Pancreas (tissue), 10 donors: ENCODE measurements around the gene BUB1B. TPM values are rescaled to one million over a fixed set of nuclear protein-coding genes. Genes with fewer than 3 reads are reported as not detected.
"Not testable (repeated sequence)": the region's sequence is repeated elsewhere in the genome, so short reads cannot be mapped to it uniquely, and the experiment has no call there.

Experiments used
- ATAC-seq, 4 donors: fragments of 200-7000 bp; cut with Tn5 transposase; one replicate each; pipeline versions ENCODE4 v1.8.0 to v1.9.1; 2020; ENCODE audit warnings: mild to moderate bottlenecking in 4 of 4, moderate library complexity in 4 of 4
- DNase-seq, 6 donors: peaks; one replicate each; pipeline ENCODE4 v3.0.0-alpha.2; 2020
- FAIRE-seq: peaks from 2 replicates; lab custom pipeline; 2012; peaks lifted over from hg19 to GRCh38; lab: Jason Lieb, UNC
- H3K27ac ChIP-seq, 4 donors: fragments of 200-600 bp; sonication (generic); 1 replicate in 3 of 4; 2 replicates in 1 of 4; pipeline versions ENCODE4 v1.5.0 to v1.8.0; 2020
- H3K27me3 ChIP-seq, 4 donors: fragments of 200-600 bp; one replicate each; pipeline ENCODE4 v1.8.0; 2021
- H3K36me3 ChIP-seq, 3 donors: fragments of 200-600 bp; sonication (generic) in 1 of 3; one replicate each; pipeline versions ENCODE4 v1.5.0 to v1.8.0; 2020 to 2021
- H3K4me1 ChIP-seq, 3 donors: fragments of 200-600 bp; one replicate each; pipeline ENCODE4 v1.8.0; 2021
- H3K4me3 ChIP-seq, 4 donors: fragments of 200-600 bp; sonication (generic) in 2 of 4; one replicate each; pipeline versions ENCODE4 v1.5.0 to v1.8.0; 2020 to 2021
- H3K9me3 ChIP-seq, 4 donors: fragments of 200-600 bp; one replicate each; pipeline ENCODE4 v1.8.0; 2021
- WGBS, 2 donors: extraction: QIAGEN DNeasy Blood & Tissue Kit; methylation state at CpG; one replicate each; pipeline ENCODE4 v1.1.7; 2013; 5-methylcytosine and 5-hydroxymethylcytosine counted together
- intact Hi-C, 3 donors: fragments of 100-400 bp; cut with DNase I; formaldehyde crosslinking; loops; one replicate each; pipeline versions ENCODE4 v1.11.1 to v1.14.2; 2022
- polyA plus RNA-seq, 2 donors: library from polyadenylated mRNA; stranded (reverse); fragments of 200-250 nt; gene quantifications; one replicate each; pipeline ENCODE4 v1.2.3, GENCODE V29; 2013
- total RNA-seq, 6 donors: library from RNA; stranded (reverse); fragmentation: NEBNext Ultra II Directional in 4 of 6; extraction: Animal tissue kit (Norgen Biotek cat#: 25700) in 4 of 6; gene quantifications; one replicate each; pipeline versions ENCODE4 v1.2.1 to v1.2.4, GENCODE V29; 2021 to 2023
- TF ChIP-seq, protein P1 (sequence below), 4 donors: fragments of 200-600 bp; sonication (generic) in 3 of 4; IDR thresholded peaks; one replicate each; pipeline versions ENCODE4 v1.5.0 to v1.8.0; 2021; ENCODE audit warnings: antibody characterized with exemption in 4 of 4
- donor health status: healthy with polysubstance abuse.
- donor health status: DM: no; HTN: no; CAD: no; lungs with moderate emphysema.
- donor health status: DM: no; HTN: no; CAD: no.
- donor health status: control.
- donor health status: control.
- donor health status: Bipolar disorder and iron deficiency.
- donor health status: DM: yes; HTN: yes; CAD: no.
- donor health status: DM: no; HTN: no; CAD: no.
- donor health status: DM: no; HTN: no; CAD: no.
- donor health status: DM: yes; HTN: yes; CAD: no.

Gene BUB1B
- total and polyA plus RNA-seq, 8 donors = 0.09 to 1.9 (median 1.0) TPM; not detected in 2

DNA sequence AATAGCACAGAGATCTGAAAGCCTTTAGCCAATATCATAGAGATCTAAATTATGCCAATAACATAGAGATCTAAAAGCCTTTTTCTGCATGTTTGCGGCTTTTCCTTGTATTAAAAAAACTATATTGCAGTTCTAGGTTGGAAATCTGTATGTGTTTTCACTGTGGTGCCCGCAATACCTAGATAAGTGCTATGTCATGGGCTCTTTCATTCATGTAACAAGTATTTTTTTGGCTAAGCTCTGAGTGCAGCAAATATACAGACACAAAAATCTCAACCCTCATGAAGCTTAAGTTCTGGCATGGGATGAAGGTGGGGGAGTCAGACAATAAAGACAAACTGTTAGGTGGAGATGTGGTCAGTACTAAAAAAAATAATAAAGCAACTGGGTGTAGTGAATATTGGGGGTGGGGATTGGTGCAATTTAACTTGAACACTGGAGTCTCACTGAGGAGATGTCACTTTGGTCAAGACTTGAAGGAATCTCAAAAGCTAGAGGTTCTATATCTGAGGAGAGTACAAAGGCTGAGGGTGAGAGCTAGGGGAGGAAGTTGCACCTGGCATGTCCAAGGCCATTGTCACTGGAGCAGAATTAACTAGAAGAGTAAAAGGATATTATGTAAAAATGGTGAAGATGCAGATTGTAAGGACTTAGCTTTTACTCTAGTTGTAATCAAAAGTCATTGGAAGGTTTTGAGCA lies 973 bp downstream of the BUB1B start:
- intact Hi-C loops = no loop called here
- DNase-seq (no peak), ATAC-seq (no peak), FAIRE-seq (no peak)
- H3K4me1 ChIP-seq = no peaks in the 10 kb centered on the region
- 6 to 7% methylated on average over 2 of the region's 2 CpGs for WGBS, 2 donors
- H3K4me3 ChIP-seq = peak overlapping the region in 1 of 4 donors; percentile 61
- H3K27ac ChIP-seq = no peak overlapping the region
- H3K9me3 ChIP-seq = no peaks in the 10 kb centered on the region
- TF ChIP-seq, protein P1, sequence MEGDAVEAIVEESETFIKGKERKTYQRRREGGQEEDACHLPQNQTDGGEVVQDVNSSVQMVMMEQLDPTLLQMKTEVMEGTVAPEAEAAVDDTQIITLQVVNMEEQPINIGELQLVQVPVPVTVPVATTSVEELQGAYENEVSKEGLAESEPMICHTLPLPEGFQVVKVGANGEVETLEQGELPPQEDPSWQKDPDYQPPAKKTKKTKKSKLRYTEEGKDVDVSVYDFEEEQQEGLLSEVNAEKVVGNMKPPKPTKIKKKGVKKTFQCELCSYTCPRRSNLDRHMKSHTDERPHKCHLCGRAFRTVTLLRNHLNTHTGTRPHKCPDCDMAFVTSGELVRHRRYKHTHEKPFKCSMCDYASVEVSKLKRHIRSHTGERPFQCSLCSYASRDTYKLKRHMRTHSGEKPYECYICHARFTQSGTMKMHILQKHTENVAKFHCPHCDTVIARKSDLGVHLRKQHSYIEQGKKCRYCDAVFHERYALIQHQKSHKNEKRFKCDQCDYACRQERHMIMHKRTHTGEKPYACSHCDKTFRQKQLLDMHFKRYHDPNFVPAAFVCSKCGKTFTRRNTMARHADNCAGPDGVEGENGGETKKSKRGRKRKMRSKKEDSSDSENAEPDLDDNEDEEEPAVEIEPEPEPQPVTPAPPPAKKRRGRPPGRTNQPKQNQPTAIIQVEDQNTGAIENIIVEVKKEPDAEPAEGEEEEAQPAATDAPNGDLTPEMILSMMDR (IDR thresholded peaks at IDR 0.05) = no peak
- H3K27me3 ChIP-seq = no peaks in the 10 kb centered on the region
- H3K36me3 ChIP-seq = no peaks in the 10 kb centered on the region

GRCh38 chr15:40162552-40162951 lies 1.7 kb downstream of the BUB1B start:
- no peak for FAIRE-seq
- TF ChIP-seq, protein P1 (IDR thresholded peaks at IDR 0.05) = no peak
- WGBS, 2 donors = 77 to 81% methylated on average over 2 of the region's 2 CpGs
- no peak for DNase-seq
- Histone ChIP-seq H3K4me1 (no peaks in the 10 kb centered on the region), H3K27me3 (no peaks in the 10 kb centered on the region), H3K36me3 (no peaks in the 10 kb centered on the region), H3K9me3 (no peaks in the 10 kb centered on the region), H3K27ac (no peak overlapping the region), H3K4me3 (no peak overlapping the region)
- intact Hi-C loops = no loop called here
- ATAC-seq = no peak

GRCh38 chr15:40163657-40164416 lies 3.0 kb downstream of the BUB1B start:
- intact Hi-C loops = no loop called here
- ATAC-seq (no peak), DNase-seq (no peak), FAIRE-seq (no peak)
- Histone ChIP-seq H3K4me1 (peaks cover 0 to 2% (median under 1%) of the 10 kb centered on the region in 3 donors), H3K4me3 (no peak overlapping the region), H3K27ac (no peak overlapping the region), H3K36me3 (no peaks in the 10 kb centered on the region), H3K9me3 (no peaks in the 10 kb centered on the region), H3K27me3 (no peaks in the 10 kb centered on the region)
- WGBS, 2 donors = 74 to 81% methylated on average over 12 of the region's 12 CpGs
- TF ChIP-seq, protein P1 (IDR thresholded peaks at IDR 0.05) = no peak

GRCh38 chr15:40167374-40167773 lies 6.5 kb downstream of the BUB1B start:
- H3K27ac ChIP-seq, H3K4me3 ChIP-seq, DNase-seq, ATAC-seq, FAIRE-seq, H3K4me1 ChIP-seq, H3K9me3 ChIP-seq, H3K36me3 ChIP-seq, H3K27me3 ChIP-seq, intact Hi-C loops: not testable (repeated sequence)
- 97 to 99% methylated on average over 10 of the region's 10 CpGs for WGBS, 2 donors

DNA sequence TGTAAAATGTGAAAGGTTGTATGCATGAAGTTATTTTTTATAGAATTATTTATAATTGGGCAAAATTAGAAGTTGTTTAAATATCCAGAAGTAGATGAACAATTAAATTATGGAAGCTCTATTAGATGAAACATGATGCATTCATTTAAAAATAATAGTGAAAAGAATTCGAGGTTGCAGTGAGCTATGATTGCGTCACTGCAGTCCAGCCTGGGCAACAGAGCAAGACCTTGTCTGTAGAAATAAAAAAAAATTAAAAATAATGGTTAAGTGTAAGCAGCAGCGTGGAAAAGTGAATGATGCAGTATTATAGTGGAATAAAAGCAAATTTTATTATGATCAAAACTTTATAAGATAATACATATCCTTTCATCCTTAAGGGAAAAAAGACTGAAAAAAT lies 14.3 kb downstream of the BUB1B start:
- no peak overlapping the region for H3K4me3 ChIP-seq
- intact Hi-C loops = no loop called here
- H3K27ac ChIP-seq = no peak overlapping the region
- FAIRE-seq = no peak
- no peaks in the 10 kb centered on the region for H3K36me3 ChIP-seq
- DNase-seq = no peak
- H3K4me1 ChIP-seq = no peaks in the 10 kb centered on the region
- WGBS, 2 donors = 85 to 88% methylated on average over 3 of the region's 3 CpGs
- H3K9me3 ChIP-seq = no peaks in the 10 kb centered on the region
- no peak for ATAC-seq
- TF ChIP-seq, protein P1 (IDR thresholded peaks at IDR 0.05) = no peak
- H3K27me3 ChIP-seq = no peaks in the 10 kb centered on the region
